HepG2 (cell line): ENCODE data around the gene HELZ. TPM values are rescaled to one million over a fixed set of nuclear protein-coding genes. Genes with fewer than 3 reads are reported as not detected.

Source experiments
- AGO1 ChIP-seq: fragments of 200-400 bp; formaldehyde crosslinking; IDR thresholded peaks from 2 replicates; pipeline ENCODE4 v1.6.1; 2017; ENCODE audit warnings: mild to moderate bottlenecking, low read depth, low read length, moderate library complexity; ENCODE audit not compliant: poor library complexity, severe bottlenecking
- ATF7-NPFF ChIP-seq: sonication (generic); formaldehyde crosslinking; IDR thresholded peaks from 2 replicates; pipeline ENCODE4 v1.8.1; 2023; ENCODE audit warnings: mild to moderate bottlenecking, low read depth, missing genetic modification reagents, moderate library complexity
- ATM ChIP-seq: fragments of 450-650 bp; IDR thresholded peaks from 2 replicates; pipeline ENCODE4 v1.7.1; 2017; ENCODE audit warnings: mild to moderate bottlenecking, borderline replicate concordance
- CHCHD3 ChIP-seq: sonication (generic); formaldehyde crosslinking; IDR thresholded peaks from 2 replicates; pipeline ENCODE4 v1.8.0; 2022; ENCODE audit warnings: mild to moderate bottlenecking, missing genetic modification reagents, moderate library complexity
- FOXO4 ChIP-seq: sonication (generic); formaldehyde crosslinking; conservative IDR thresholded peaks from 2 replicates; pipeline ENCODE4 v1.8.1; 2023; ENCODE audit warnings: missing genetic modification reagents
- IRF9 ChIP-seq: sonication (generic); formaldehyde crosslinking; IDR thresholded peaks from 2 replicates; pipeline ENCODE4 v1.8.0; 2022; ENCODE audit warnings: missing genetic modification reagents, mild to moderate bottlenecking, borderline replicate concordance
- KDM5A ChIP-seq: fragments of 200-600 bp; sonication (generic); IDR thresholded peaks from 2 replicates; pipeline ENCODE4 v1.7.0; 2018; ENCODE audit warnings: antibody characterized with exemption, mild to moderate bottlenecking, low read length, borderline replicate concordance
- KLF13 ChIP-seq: sonication (generic); formaldehyde crosslinking; IDR thresholded peaks from 2 replicates; pipeline ENCODE4 v1.4.0; 2020; ENCODE audit warnings: mild to moderate bottlenecking, missing genetic modification reagents
- MEIS1 ChIP-seq: sonication (generic); formaldehyde crosslinking; IDR thresholded peaks from 2 replicates; pipeline ENCODE4 v1.9.0; 2021; ENCODE audit warnings: mild to moderate bottlenecking, missing genetic modification reagents, moderate library complexity, borderline replicate concordance
- MTA3 ChIP-seq: sonication (generic); formaldehyde crosslinking; IDR thresholded peaks from 2 replicates; pipeline ENCODE4 v1.4.0; 2020; ENCODE audit warnings: missing genetic modification reagents
- SP1 ChIP-seq, 2 experiments: fragments of 450-650 bp in 1 of 2; sonication (generic) in 1 of 2; formaldehyde crosslinking in 1 of 2; IDR thresholded peaks; 2 replicates each; pipeline versions ENCODE4 v1.4.0 to v1.6.1; 2016 to 2020; ENCODE audit warnings: missing genetic modification reagents in 1 of 2
- TRAFD1 ChIP-seq: sonication (generic); formaldehyde crosslinking; IDR thresholded peaks from 2 replicates; pipeline ENCODE4 v1.5.1; 2020; ENCODE audit warnings: missing genetic modification reagents, mild to moderate bottlenecking, borderline replicate concordance
- ZBTB10 ChIP-seq: sonication (generic); formaldehyde crosslinking; IDR thresholded peaks from 2 replicates; pipeline ENCODE4 v1.4.0; 2020; ENCODE audit warnings: missing genetic modification reagents, borderline replicate concordance
- ZBTB26 ChIP-seq: IDR thresholded peaks from 2 replicates; pipeline ENCODE4 v1.6.1; 2016; ENCODE audit warnings: missing compliant biosample characterization, missing genetic modification reagents, borderline replicate concordance
- ZFP41 ChIP-seq: sonication (generic); formaldehyde crosslinking; IDR thresholded peaks from 2 replicates; pipeline ENCODE4 v1.4.0; 2020; ENCODE audit warnings: mild to moderate bottlenecking, missing genetic modification reagents, borderline replicate concordance
- ZNF30 ChIP-seq: sonication (generic); formaldehyde crosslinking; IDR thresholded peaks from 2 replicates; pipeline ENCODE4 v1.5.0; 2020; ENCODE audit warnings: mild to moderate bottlenecking, missing genetic modification reagents
- ZNF33B ChIP-seq: sonication (generic); formaldehyde crosslinking; IDR thresholded peaks from 2 replicates; pipeline ENCODE4 v1.5.1; 2020; ENCODE audit warnings: mild to moderate bottlenecking, missing genetic modification reagents
- ZNF431 ChIP-seq: sonication (generic); formaldehyde crosslinking; IDR thresholded peaks from 2 replicates; pipeline ENCODE4 v1.9.0; 2022; ENCODE audit warnings: missing genetic modification reagents, low read depth, mild to moderate bottlenecking, borderline replicate concordance
- ZNF572 ChIP-seq: sonication (generic); formaldehyde crosslinking; IDR thresholded peaks from 2 replicates; pipeline ENCODE4 v1.5.1; 2020; ENCODE audit warnings: mild to moderate bottlenecking, missing genetic modification reagents
- ZNF772 ChIP-seq: sonication (generic); formaldehyde crosslinking; IDR thresholded peaks from 2 replicates; pipeline ENCODE4 v1.5.0; 2020; ENCODE audit warnings: mild to moderate bottlenecking, missing genetic modification reagents
- ZNF777 ChIP-seq: sonication (generic); formaldehyde crosslinking; IDR thresholded peaks from 2 replicates; pipeline ENCODE4 v1.4.0; 2020; ENCODE audit warnings: missing genetic modification reagents
- ZSCAN30 ChIP-seq: sonication (generic); formaldehyde crosslinking; IDR thresholded peaks from 2 replicates; pipeline ENCODE4 v1.5.0; 2020; ENCODE audit warnings: mild to moderate bottlenecking, missing genetic modification reagents
- polyA plus RNA-seq, 8 experiments: library from polyadenylated mRNA; depleted of rRNA in 3 of 8; stranded (reverse) in 7 of 8; unstranded in 1 of 8; fragments of >200 nt; fragmentation: Illumina TruSeq in 4 of 8; extraction: Trizol in 4 of 8; gene quantifications; 2 replicates each; pipeline versions ENCODE4 v1.2.1 to v1.2.3, GENCODE V29; 2011 to 2016; ENCODE audit warnings: low read depth in 4 of 8, missing spikeins in 1 of 8, mixed read lengths in 1 of 8; ENCODE audit not compliant: insufficient read depth in 1 of 8
- total RNA-seq, 5 experiments: library from RNA; depleted of rRNA; stranded (reverse); fragments of >200 nt; fragmentation: Illumina TruSeq; extraction: Trizol; gene quantifications; 2 replicates each; pipeline ENCODE4 v1.2.3, GENCODE V29; 2016; ENCODE audit warnings: low read depth in 1 of 5

HELZ gene
- total and polyA plus RNA-seq, 2 of the 13 experiments (the other 11 are each of a cell fraction or from before 2014, with no cell fraction given), result 35.3 to 52.4 TPM

- TF ChIP-seq ZNF431 (CRISPR knock-in tag) (no peak), ZNF30 (no peak), ZNF572 (no peak; the same call in 1 of the 2 replicates), ATM (no peak), ZSCAN30 (no peak), IRF9 (CRISPR knock-in tag) (no peak), KDM5A (no peak), SP1 (IDR thresholded peaks at IDR 0.05) (no peak), SP1 (CRISPR knock-in tag; IDR thresholded peaks at IDR 0.05) (no peak), ZFP41 (no peak), MEIS1 (0 out of 2 replicates have a peak, but pooled peaks have one; percentile 8), FOXO4 (no peak), MTA3 (CRISPR knock-in tag) (no peak), ZBTB10 (no peak), AGO1 (no peak), ZNF33B (no peak), ZBTB26 (CRISPR knock-in tag) (no peak), ATF7-NPFF (no peak), KLF13 (CRISPR knock-in tag) (0 out of 2 replicates have a peak, but pooled peaks have one; percentile 20), TRAFD1 (CRISPR knock-in tag) (no peak), ZNF772 (CRISPR knock-in tag) (no peak), CHCHD3 (CRISPR knock-in tag) (no peak), ZNF777 (CRISPR knock-in tag) (no peak)
These were observed 2.5 kb upstream of the HELZ start (continued) for GRCh38 chr17:67247416-67247900.
